ENCODE measurements around the gene C1QB.

Gene C1QB

GRCh38 chr1:22652881-22653316 is at the start of gene C1QB:
C1QB (plus strand) TSS chr1:22653236; CDS start chr1:22659463, 6,227 bp downstream.
- DNase-seq (ENCODE audit: low spot score): no peak

GRCh38 chr1:22606161-22606560 is 46.9 kb upstream of the C1QB start:
- peak; percentile 37 for DNase-seq (ENCODE audit: low spot score)

- DNase-seq (ENCODE audit: low spot score): no peak
These were observed 45.9 kb upstream of the C1QB start for GRCh38 chr1:22607154-22607553.

GRCh38 chr1:22608361-22608760 is 44.7 kb upstream of the C1QB start:
- no peak for DNase-seq (ENCODE audit: low spot score)

- DNase-seq (ENCODE audit: low spot score): no peak
These were observed 43.7 kb upstream of the C1QB start for GRCh38 chr1:22609291-22609690.

GRCh38 chr1:22611530-22611947 is 41.5 kb upstream of the C1QB start:
- DNase-seq (ENCODE audit: low spot score): peak; percentile 61

GRCh38 chr1:22612671-22613571 is 40.1 kb upstream of the C1QB start:
- no peak for DNase-seq (ENCODE audit: low spot score)

- no peak for DNase-seq (ENCODE audit: low spot score)
These were observed 39.5 kb upstream of the C1QB start for GRCh38 chr1:22613572-22613918.

- DNase-seq (ENCODE audit: low spot score): no peak
These were observed 39.1 kb upstream of the C1QB start for GRCh38 chr1:22613951-22614350.

GRCh38 chr1:22615886-22616285 is 37.1 kb upstream of the C1QB start:
- no peak for DNase-seq (ENCODE audit: low spot score)

- DNase-seq (ENCODE audit: low spot score): no peak
These were observed 36.5 kb upstream of the C1QB start for GRCh38 chr1:22616571-22616970.

- no peak for DNase-seq (ENCODE audit: low spot score)
These were observed 35.0 kb upstream of the C1QB start for GRCh38 chr1:22618056-22618455.

- DNase-seq (ENCODE audit: low spot score): no peak
These were observed 33.8 kb upstream of the C1QB start for GRCh38 chr1:22619252-22619651.

GRCh38 chr1:22619798-22620197 is 33.2 kb upstream of the C1QB start:
- no peak for DNase-seq (ENCODE audit: low spot score)

- DNase-seq (ENCODE audit: low spot score): no peak
These were observed 31.3 kb upstream of the C1QB start for GRCh38 chr1:22621761-22622160.

- no peak for DNase-seq (ENCODE audit: low spot score)
These were observed 27.6 kb upstream of the C1QB start for GRCh38 chr1:22625262-22625925.

GRCh38 chr1:22626237-22627157 is 26.5 kb upstream of the C1QB start:
- no peak for DNase-seq (ENCODE audit: low spot score)

GRCh38 chr1:22627331-22627730 is 25.7 kb upstream of the C1QB start:
- no peak for DNase-seq (ENCODE audit: low spot score)

- no peak for DNase-seq (ENCODE audit: low spot score)
These were observed 24.2 kb upstream of the C1QB start for GRCh38 chr1:22628698-22629444.

- no peak for DNase-seq (ENCODE audit: low spot score)
These were observed 23.1 kb upstream of the C1QB start for GRCh38 chr1:22629886-22630285.

- no peak for DNase-seq (ENCODE audit: low spot score)
These were observed 19.2 kb upstream of the C1QB start for GRCh38 chr1:22633697-22634463.

All from kidney tubule cell (primary cell).